GM21576 (cell line): ENCODE data around the gene FSHR.

Source experiments
- ATAC-seq: cut with Tn5 transposase; IDR thresholded peaks from one replicate; pipeline ENCODE4 v1.9.1; 2021; ENCODE audit warnings: mild to moderate bottlenecking, moderate library complexity; ENCODE audit not compliant: unreplicated experiment

Gene FSHR

GRCh38 chr2:49111456-49111855 lies 42.9 kb downstream of the FSHR start:
- no peak for ATAC-seq

GRCh38 chr2:49111006-49111405 lies 43.3 kb downstream of the FSHR start:
- no peak for ATAC-seq

- no peak for ATAC-seq
These were observed 43.7 kb downstream of the FSHR start for GRCh38 chr2:49110571-49110970.

GRCh38 chr2:49108851-49109250 lies 45.5 kb downstream of the FSHR start:
- no peak for ATAC-seq

- no peak for ATAC-seq
These were observed 45.9 kb downstream of the FSHR start for GRCh38 chr2:49108436-49108835.

- ATAC-seq, result no peak
These were observed 48.8 kb downstream of the FSHR start for GRCh38 chr2:49105506-49105905.

GRCh38 chr2:49102146-49102545 lies 52.2 kb downstream of the FSHR start:
- ATAC-seq, result no peak

GRCh38 chr2:49080681-49081080 lies 73.6 kb downstream of the FSHR start:
- ATAC-seq, result no peak

GRCh38 chr2:49070716-49071115 lies 83.6 kb downstream of the FSHR start:
- ATAC-seq, result no peak

- ATAC-seq, result no peak
These were observed 84.5 kb downstream of the FSHR start for GRCh38 chr2:49069829-49070228.

GRCh38 chr2:49068613-49069012 lies 85.7 kb downstream of the FSHR start:
- ATAC-seq, result no peak

GRCh38 chr2:49067971-49068370 lies 86.3 kb downstream of the FSHR start:
- no peak for ATAC-seq

- no peak for ATAC-seq
These were observed 101.2 kb downstream of the FSHR start for GRCh38 chr2:49053156-49053555.

GRCh38 chr2:49050265-49050664 lies 104.0 kb downstream of the FSHR start:
- no peak for ATAC-seq

GRCh38 chr2:49049161-49049560 lies 105.2 kb downstream of the FSHR start:
- no peak for ATAC-seq

GRCh38 chr2:49045083-49045482 lies 109.2 kb downstream of the FSHR start:
- no peak for ATAC-seq

GRCh38 chr2:49044350-49045079 lies 109.8 kb downstream of the FSHR start:
- ATAC-seq, result no peak

- ATAC-seq, result no peak
These were observed 110.8 kb downstream of the FSHR start for GRCh38 chr2:49043405-49043982.

- no peak for ATAC-seq
These were observed 111.8 kb downstream of the FSHR start for GRCh38 chr2:49042488-49042887.

GRCh38 chr2:49041061-49041460 lies 113.3 kb downstream of the FSHR start:
- ATAC-seq, result no peak

- ATAC-seq, result no peak
These were observed 117.1 kb downstream of the FSHR start for GRCh38 chr2:49037197-49037596.

- no peak for ATAC-seq
These were observed 118.8 kb downstream of the FSHR start for GRCh38 chr2:49035481-49035880.
